HepG2 (cell line): ENCODE measurements around the gene SRRM2. TPM values are rescaled to one million over a fixed set of nuclear protein-coding genes. Genes with fewer than 3 reads are reported as not detected.

ENCODE experiments used
- ATAC-seq: fragments of 200-7000 bp; cut with Tn5 transposase; 3 replicates; pipeline ENCODE4 v1.9.1; 2020; ENCODE audit warnings: mild to moderate bottlenecking, moderate library complexity
- BruUV-seq: library from RNA; stranded (reverse); fragments of 400-500 nt; replicated peaks from 2 replicates; lab custom pipeline; 2021; lab: Mats Ljungman, UMichigan
- CTCF ChIA-PET: fragments of 300-600 bp; formaldehyde crosslinking; extraction: SDS; loops from one replicate; lab custom pipeline; 2021; ENCODE audit warnings: low total read pairs, inconsistent platforms, low intra/inter-chr PET ratio; lab: Yijun Ruan, JAX
- POLR2A ChIA-PET: fragments of 350-600 bp; sonication (Branson Sonifier 250); formaldehyde crosslinking; loops from one replicate; lab custom pipeline; 2020; ENCODE audit warnings: antibody characterized with exemption, inconsistent platforms; lab: Yijun Ruan, JAX
- DNase-seq: peaks from one replicate; pipeline ENCODE4 v3.0.0-alpha.2; 2015; ENCODE audit warnings: low spot score
- FAIRE-seq: peaks from 3 replicates; lab custom pipeline; 2011; peaks lifted over from hg19 to GRCh38; lab: Jason Lieb, UNC
- H2AFZ ChIP-seq: one replicate; pipeline ENCODE4 v1.6.1; 2011; ENCODE audit warnings: low read length, inconsistent platforms
- H3K27ac ChIP-seq: fragments of 300-600 bp; 3 replicates; pipeline ENCODE4 v1.8.0; 2011; ENCODE audit warnings: mixed run types, mild to moderate bottlenecking, mixed read lengths, low read length, inconsistent platforms; ENCODE audit not compliant: insufficient read depth; ENCODE audit errors: extremely low read length
- H3K27me3 ChIP-seq, 2 experiments: fragments of 200-600 bp in 1 of 2; 2 replicates in 1 of 2; 3 replicates in 1 of 2; pipeline versions ENCODE4 v1.6.0 to v1.8.0; 2011; ENCODE audit warnings: low read length in 2 of 2, mild to moderate bottlenecking in 2 of 2, moderate library complexity in 2 of 2, inconsistent platforms in 1 of 2; ENCODE audit not compliant: insufficient read depth in 2 of 2, control insufficient read depth in 1 of 2
- H3K36me3 ChIP-seq, 2 experiments: fragments of 200-600 bp in 1 of 2; replicated peaks in 1 of 2; 2 replicates in 1 of 2; 3 replicates in 1 of 2; pipeline versions ENCODE4 v1.5.1 to v1.8.0; 2011; ENCODE audit warnings: low read length in 2 of 2, inconsistent platforms in 1 of 2; ENCODE audit not compliant: insufficient read depth in 2 of 2, control insufficient read depth in 1 of 2
- H3K4me1 ChIP-seq: 2 replicates; pipeline ENCODE4 v1.5.1; 2012; ENCODE audit warnings: low read length, inconsistent platforms; ENCODE audit not compliant: insufficient read depth
- H3K4me2 ChIP-seq: 2 replicates; pipeline ENCODE4 v1.6.0; 2011; ENCODE audit warnings: low read depth, low read length, inconsistent platforms
- H3K4me3 ChIP-seq, 3 experiments: fragments of 200-600 bp in 1 of 3; sonication (generic), shearing (Covaris generic) in 1 of 3; replicated peaks in 1 of 3; 2 replicates each; pipeline ENCODE4 v1.5.1; 2011 to 2016; ENCODE audit warnings: low read length in 3 of 3, inconsistent platforms in 2 of 3, low read depth in 2 of 3, mild to moderate bottlenecking in 2 of 3, control low read depth in 1 of 3, mixed read lengths in 1 of 3; ENCODE audit not compliant: insufficient read depth in 1 of 3
- H3K79me2 ChIP-seq: one replicate; pipeline ENCODE4 v1.6.1; 2011; ENCODE audit warnings: low read length, inconsistent platforms; ENCODE audit not compliant: insufficient read depth
- H3K9ac ChIP-seq: 2 replicates; pipeline ENCODE4 v1.6.0; 2011; ENCODE audit warnings: mild to moderate bottlenecking, low read depth, low read length, inconsistent platforms; ENCODE audit not compliant: insufficient read depth
- H3K9me3 ChIP-seq: 2 replicates; pipeline ENCODE4 v1.5.1; 2012; ENCODE audit warnings: mild to moderate bottlenecking, low read length
- H4K20me1 ChIP-seq: 2 replicates; pipeline ENCODE4 v1.6.0; 2011; ENCODE audit warnings: inconsistent platforms, mild to moderate bottlenecking, low read length, moderate library complexity; ENCODE audit not compliant: insufficient read depth
- AGO2 ChIP-seq: fragments of 200-400 bp; formaldehyde crosslinking; optimal IDR thresholded peaks from 2 replicates; pipeline ENCODE3; 2017; ENCODE audit warnings: mild to moderate bottlenecking, low read depth, low read length, moderate library complexity
- AKAP8 ChIP-seq: sonication (generic); formaldehyde crosslinking; IDR thresholded peaks from 2 replicates; pipeline ENCODE4 v1.5.1; 2020; ENCODE audit warnings: mild to moderate bottlenecking, missing genetic modification reagents
- ARID2 ChIP-seq: sonication (generic); formaldehyde crosslinking; IDR thresholded peaks from 2 replicates; pipeline ENCODE4 v1.8.1; 2022; ENCODE audit warnings: mild to moderate bottlenecking, missing genetic modification reagents, borderline replicate concordance
- HMG20A ChIP-seq: IDR thresholded peaks from 2 replicates; pipeline ENCODE4 v1.6.1; 2016; ENCODE audit warnings: borderline replicate concordance
- RBAK ChIP-seq: sonication (generic); formaldehyde crosslinking; IDR thresholded peaks from 2 replicates; pipeline ENCODE4 v1.5.1; 2020; ENCODE audit warnings: mild to moderate bottlenecking, missing genetic modification reagents
- RFXANK ChIP-seq: IDR thresholded peaks from 2 replicates; pipeline ENCODE4 v1.6.1; 2016
- ZFP36L2 ChIP-seq: sonication (generic); formaldehyde crosslinking; IDR thresholded peaks from 2 replicates; pipeline ENCODE4 v1.4.0; 2020; ENCODE audit warnings: missing genetic modification reagents
- WGBS: methylation state at CpG from one replicate; pipeline ENCODE4 v1.1.6; 2017; ENCODE audit warnings: low lambda C conversion rate; 5-methylcytosine and 5-hydroxymethylcytosine counted together
- in situ Hi-C: cut with HindIII; loops from 2 replicates; pipeline ENCODE4 v1.10.0; 2017; ENCODE audit warnings: low pct_unique_long_range_greater_than_20kb; ENCODE audit not compliant: extremely low pct_ligation_motif_present
- intact Hi-C: fragments of 100-400 bp; cut with micrococcal nuclease; formaldehyde crosslinking; loops from one replicate; pipeline ENCODE4 v1.10.0; 2022; ENCODE audit not compliant: unreplicated experiment
- polyA plus RNA-seq, 8 experiments: library from polyadenylated mRNA; depleted of rRNA in 3 of 8; stranded (reverse) in 7 of 8; unstranded in 1 of 8; fragments of >200 nt; fragmentation: Illumina TruSeq in 4 of 8; extraction: Trizol in 4 of 8; gene quantifications; 2 replicates each; pipeline versions ENCODE4 v1.2.1 to v1.2.3, GENCODE V29; 2011 to 2016; ENCODE audit warnings: low read depth in 4 of 8, missing spikeins in 1 of 8, mixed read lengths in 1 of 8; ENCODE audit not compliant: insufficient read depth in 1 of 8
- total RNA-seq, 5 experiments: library from RNA; depleted of rRNA; stranded (reverse); fragments of >200 nt; fragmentation: Illumina TruSeq; extraction: Trizol; gene quantifications; 2 replicates each; pipeline ENCODE4 v1.2.3, GENCODE V29; 2016; ENCODE audit warnings: low read depth in 1 of 5
- TF ChIP-seq, protein P1 (sequence below): sonication (generic); formaldehyde crosslinking; IDR thresholded peaks from 2 replicates; pipeline ENCODE4 v1.8.0; 2022; ENCODE audit warnings: missing genetic modification reagents, mild to moderate bottlenecking, borderline replicate concordance
- TF ChIP-seq, protein P2 (sequence below): sonication (generic); formaldehyde crosslinking; IDR thresholded peaks from 2 replicates; pipeline ENCODE4 v1.5.1; 2020; ENCODE audit warnings: missing genetic modification reagents, mild to moderate bottlenecking, borderline replicate concordance

SRRM2 gene
- total and polyA plus RNA-seq, 2 of the 13 experiments (the other 11 are each of a cell fraction or from before 2014, with no cell fraction given) = 50.4 to 112 TPM

DNA sequence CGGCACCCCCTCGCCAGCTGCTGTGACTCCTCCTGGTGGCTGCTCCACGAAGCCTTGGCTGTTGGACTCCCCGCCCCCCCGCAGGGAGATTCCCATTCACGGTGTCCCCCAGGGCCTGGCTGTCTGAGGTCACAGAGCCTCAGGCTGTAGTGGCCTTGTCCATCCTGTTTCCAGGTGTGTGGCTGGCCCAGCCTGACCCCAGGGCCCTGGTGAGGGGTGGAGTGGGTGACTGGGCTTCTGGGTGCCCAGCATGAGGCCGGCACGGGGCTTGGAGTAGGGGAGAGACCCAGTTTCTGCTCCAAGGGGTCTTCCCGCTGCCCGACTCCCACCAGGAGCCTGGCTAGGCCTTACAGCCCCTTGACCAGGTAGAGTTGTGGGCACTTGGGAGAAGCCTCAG, 42.9 kb upstream of the SRRM2 start (continued):
- TF ChIP-seq ZFP36L2 (CRISPR knock-in tag) (no peak), RBAK (CRISPR knock-in tag) (no peak), HMG20A (CRISPR knock-in tag) (no peak), RFXANK (CRISPR knock-in tag) (no peak)

DNA sequence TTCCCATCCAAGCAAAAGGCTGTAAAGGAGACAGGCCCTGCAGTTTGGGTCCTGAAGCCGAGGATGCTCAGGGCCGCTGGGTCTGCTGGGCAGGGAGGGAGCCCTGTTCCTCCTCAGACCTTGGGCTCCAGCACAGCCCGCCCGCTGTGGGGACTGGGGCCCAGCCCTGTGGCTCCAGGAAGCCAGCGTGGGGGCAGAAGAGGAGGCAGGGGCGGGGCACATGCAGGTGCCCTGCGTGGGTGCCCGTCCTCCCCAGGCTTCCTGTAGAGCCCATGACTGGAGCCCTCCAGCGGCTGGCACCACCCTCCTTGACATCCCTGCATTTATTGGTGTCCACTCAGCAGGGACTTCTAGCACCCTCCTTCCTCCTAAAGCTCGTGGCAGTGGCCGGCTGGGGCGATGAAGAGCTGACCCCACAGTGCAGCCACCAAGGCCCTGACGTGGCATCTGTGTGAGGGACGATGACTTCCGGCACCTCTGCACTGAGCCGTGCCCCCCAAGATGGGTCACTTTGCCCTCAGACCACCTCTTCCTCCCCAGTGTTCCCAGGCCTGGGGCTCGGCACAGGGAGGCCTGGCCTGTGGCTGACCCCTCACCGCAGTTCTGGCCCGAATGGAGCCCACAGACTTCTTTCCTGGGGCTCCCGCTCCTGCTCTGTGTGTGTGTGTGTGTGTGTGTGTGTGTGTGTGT, 42.3 kb upstream of the SRRM2 start:
- 76% methylated on average over 3 of the region's 20 CpGs for WGBS
- peaks cover 5 to 25% of the 10 kb centered on the region in 2 experiments for H3K27me3 ChIP-seq
- H2AFZ ChIP-seq = no peak overlapping the region
- H3K4me2 ChIP-seq = no peak overlapping the region
- no peak overlapping the region for H3K9ac ChIP-seq
- no peaks in the 10 kb centered on the region for H4K20me1 ChIP-seq
- H3K27ac ChIP-seq = no peak overlapping the region
- ATAC-seq (no peak), DNase-seq (no peak)
- H3K36me3 ChIP-seq = peaks cover 11 to 17% of the 10 kb centered on the region in 2 experiments; a peak in 3 of 5 replicates
- H3K9me3 ChIP-seq = no peaks in the 10 kb centered on the region
- H3K4me1 ChIP-seq = no peaks in the 10 kb centered on the region
- no peak overlapping the region for H3K4me3 ChIP-seq
- ChIA-PET POLR2A (interaction anchor here (1.1 kb wide), 1 partner anchor 28 kb away, joined by 4 read pairs; the partner anchor contains the start of gene KCTD5), CTCF (no interaction called here)
- intact Hi-C loops = no loop called here
- TF ChIP-seq, protein P1, sequence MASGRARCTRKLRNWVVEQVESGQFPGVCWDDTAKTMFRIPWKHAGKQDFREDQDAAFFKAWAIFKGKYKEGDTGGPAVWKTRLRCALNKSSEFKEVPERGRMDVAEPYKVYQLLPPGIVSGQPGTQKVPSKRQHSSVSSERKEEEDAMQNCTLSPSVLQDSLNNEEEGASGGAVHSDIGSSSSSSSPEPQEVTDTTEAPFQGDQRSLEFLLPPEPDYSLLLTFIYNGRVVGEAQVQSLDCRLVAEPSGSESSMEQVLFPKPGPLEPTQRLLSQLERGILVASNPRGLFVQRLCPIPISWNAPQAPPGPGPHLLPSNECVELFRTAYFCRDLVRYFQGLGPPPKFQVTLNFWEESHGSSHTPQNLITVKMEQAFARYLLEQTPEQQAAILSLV (CRISPR knock-in tag) = no peak
- TF ChIP-seq, protein P2, sequence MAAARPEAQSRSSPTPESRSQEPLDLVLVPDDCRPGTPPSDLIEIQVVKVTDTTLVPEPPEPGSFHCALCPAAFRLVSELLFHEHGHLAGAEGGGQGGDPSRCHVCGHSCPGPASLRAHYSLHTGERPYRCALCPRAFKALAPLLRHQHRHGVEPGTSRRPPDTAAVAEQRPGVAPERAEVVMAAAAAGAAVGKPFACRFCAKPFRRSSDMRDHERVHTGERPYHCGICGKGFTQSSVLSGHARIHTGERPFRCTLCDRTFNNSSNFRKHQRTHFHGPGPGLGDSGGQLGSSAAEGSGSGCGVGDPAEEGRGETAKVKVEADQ (CRISPR knock-in tag) = no peak
- TF ChIP-seq ARID2 (no peak), AKAP8 (CRISPR knock-in tag) (0 out of 2 replicates have a peak, but pooled peaks have one; percentile 4), AGO2 (peak; percentile 48)
- TF ChIP-seq, all 625 proteins: peak for 2
- FAIRE-seq = no peak
- in situ Hi-C loops = no loop called here
- H3K79me2 ChIP-seq = no peaks in the 10 kb centered on the region
- no TSS peak for BruUV-seq
